SIG-M5 treated with dmso at 0.1 percent for 504 hours (cell line): ENCODE results near the gene ARHGEF39.
"Not testable (repeated sequence)": the region's sequence is repeated elsewhere in the genome, so short reads cannot be mapped to it uniquely, and the experiment has no call there.

ENCODE experiments used
- DNase-seq: peaks from one replicate; lab custom pipeline; 2025; ENCODE audit not compliant: unreplicated experiment; lab: John Stamatoyannopoulos, UW

ARHGEF39 gene

DNA sequence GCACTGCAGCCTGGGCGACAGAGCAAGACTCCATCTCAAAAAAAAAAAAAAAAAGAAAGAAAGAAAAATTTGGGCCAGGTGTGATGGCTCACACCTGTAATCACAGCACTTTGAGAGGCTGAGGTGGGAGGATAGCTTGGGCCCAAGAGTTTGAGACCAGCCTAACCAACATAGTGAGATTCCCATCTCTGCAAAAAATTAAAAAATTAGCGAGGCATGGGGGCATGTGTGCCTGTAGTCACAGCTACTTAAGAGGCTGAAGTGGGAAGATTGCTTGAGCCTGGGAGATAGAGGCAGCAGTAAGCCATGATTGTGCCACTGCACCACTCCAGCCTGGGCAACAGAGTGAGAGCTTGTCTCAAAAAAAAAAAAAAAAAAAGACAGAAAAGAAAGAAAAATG lies 11.4 kb downstream of the ARHGEF39 start:
- DNase-seq: no peak

- no peak for DNase-seq
These were observed 12.2 kb downstream of the ARHGEF39 start for GRCh38 chr9:35652829-35653209.

GRCh38 chr9:35651956-35652828 lies 12.8 kb downstream of the ARHGEF39 start:
- DNase-seq: peak; percentile 59

- DNase-seq: no peak
These were observed 14.4 kb downstream of the ARHGEF39 start, which contains the start of gene SIT1 for GRCh38 chr9:35650341-35651158. Gene SIT1 (minus strand): TSS chr9:35650931. CDS start chr9:35650853, 78 bp downstream.

- peak; percentile 78 for DNase-seq
These were observed 15.3 kb downstream of the ARHGEF39 start for GRCh38 chr9:35649431-35650340.

DNA sequence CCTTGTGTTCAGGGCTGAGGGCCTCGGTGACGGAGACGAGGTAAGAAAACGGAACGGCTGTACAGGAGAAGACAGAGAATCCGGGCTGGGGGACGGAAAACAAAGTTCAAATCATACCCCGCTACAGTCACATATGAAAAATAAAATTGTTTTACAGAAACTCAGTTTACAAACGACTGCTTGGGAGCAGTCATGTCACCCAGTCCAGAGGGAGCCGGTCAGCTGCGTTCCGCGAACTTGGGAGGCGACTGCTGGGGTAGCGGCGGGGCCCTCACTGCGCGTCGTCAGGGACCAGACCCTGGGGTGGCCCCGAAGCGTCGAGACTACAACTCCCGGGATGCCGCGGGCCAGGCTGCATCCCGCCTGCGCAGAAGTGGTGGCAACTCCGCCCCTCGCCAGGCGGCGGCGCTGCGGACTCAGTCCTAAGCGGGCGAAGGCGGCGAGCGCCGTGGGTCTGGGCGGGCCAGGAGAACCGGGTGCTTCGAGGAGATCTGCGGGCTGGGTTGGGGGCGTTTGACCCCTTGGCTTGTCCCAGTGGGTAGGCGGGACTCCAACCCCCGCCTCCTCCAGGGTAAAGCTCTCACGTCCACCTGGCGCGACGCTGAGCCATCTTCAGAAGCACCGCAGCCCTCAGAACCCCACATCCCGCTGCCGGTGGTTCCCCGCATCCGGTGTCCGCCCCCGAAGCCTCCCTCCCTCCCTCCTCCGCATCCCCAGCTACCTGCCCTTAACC lies 18.3 kb downstream of the ARHGEF39 start:
- peak; percentile 88 for DNase-seq

GRCh38 chr9:35646153-35646532 lies 18.9 kb downstream of the ARHGEF39 start:
- DNase-seq: peak; percentile 37

- not testable (repeated sequence) for DNase-seq
These were observed 19.3 kb downstream of the ARHGEF39 start for GRCh38 chr9:35645736-35646135.

- no peak for DNase-seq
These were observed 21.9 kb downstream of the ARHGEF39 start for GRCh38 chr9:35643046-35643445.

GRCh38 chr9:35641478-35641877 lies 23.5 kb downstream of the ARHGEF39 start:
- DNase-seq: not testable (repeated sequence)

DNA sequence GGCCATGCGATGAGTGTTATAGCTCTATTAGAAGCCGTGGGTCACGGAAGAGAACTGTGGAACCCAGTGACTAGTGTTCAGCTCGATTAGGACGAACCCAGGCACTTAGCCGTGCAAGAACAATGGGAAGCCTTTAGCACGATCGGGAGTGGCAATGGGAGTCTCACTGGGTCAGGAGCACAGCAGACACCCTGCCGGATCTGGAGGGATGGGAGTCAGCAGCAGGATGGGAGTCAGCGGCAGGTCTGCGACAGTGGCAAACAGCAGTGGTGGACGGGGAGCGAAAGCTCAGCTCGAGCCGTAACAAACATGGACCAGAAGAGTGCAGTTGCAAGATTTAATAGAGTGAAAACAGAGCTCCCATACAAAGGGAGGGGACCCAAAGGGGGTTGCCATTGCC lies 24.6 kb downstream of the ARHGEF39 start:
- not testable (repeated sequence) for DNase-seq

GRCh38 chr9:35639631-35640030 lies 25.4 kb downstream of the ARHGEF39 start:
- DNase-seq: no peak

GRCh38 chr9:35639225-35639624 lies 25.8 kb downstream of the ARHGEF39 start:
- not testable (repeated sequence) for DNase-seq

GRCh38 chr9:35638751-35639150 lies 26.2 kb downstream of the ARHGEF39 start:
- DNase-seq: not testable (repeated sequence)

DNA sequence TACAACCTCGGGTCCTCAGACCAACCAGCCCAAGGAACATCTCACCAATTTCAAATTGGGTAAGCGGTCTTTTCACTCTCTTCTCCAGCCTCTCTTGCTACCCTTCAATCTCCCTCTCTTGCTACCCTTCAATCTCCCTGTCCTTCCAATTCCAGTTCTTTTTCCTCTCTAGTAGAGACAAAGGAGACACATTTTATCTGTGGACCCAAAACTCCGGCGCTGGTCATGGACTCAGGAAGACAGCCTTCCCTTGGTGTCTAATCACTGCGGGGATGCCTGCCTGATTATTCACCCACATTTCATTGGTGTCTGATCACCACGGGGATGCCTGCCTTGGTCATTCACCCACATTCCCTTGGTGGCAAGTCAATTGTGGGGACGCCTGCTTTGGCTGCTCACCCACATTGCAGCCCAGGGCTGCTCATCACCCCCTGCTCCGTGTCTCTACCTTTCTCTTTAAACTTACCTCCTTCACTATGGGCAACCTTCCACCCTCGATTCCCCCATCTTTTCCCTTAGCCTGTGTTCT lies 27.5 kb downstream of the ARHGEF39 start:
- DNase-seq: not testable (repeated sequence)

- DNase-seq: not testable (repeated sequence)
These were observed 28.1 kb downstream of the ARHGEF39 start for GRCh38 chr9:35636877-35637246.

DNA sequence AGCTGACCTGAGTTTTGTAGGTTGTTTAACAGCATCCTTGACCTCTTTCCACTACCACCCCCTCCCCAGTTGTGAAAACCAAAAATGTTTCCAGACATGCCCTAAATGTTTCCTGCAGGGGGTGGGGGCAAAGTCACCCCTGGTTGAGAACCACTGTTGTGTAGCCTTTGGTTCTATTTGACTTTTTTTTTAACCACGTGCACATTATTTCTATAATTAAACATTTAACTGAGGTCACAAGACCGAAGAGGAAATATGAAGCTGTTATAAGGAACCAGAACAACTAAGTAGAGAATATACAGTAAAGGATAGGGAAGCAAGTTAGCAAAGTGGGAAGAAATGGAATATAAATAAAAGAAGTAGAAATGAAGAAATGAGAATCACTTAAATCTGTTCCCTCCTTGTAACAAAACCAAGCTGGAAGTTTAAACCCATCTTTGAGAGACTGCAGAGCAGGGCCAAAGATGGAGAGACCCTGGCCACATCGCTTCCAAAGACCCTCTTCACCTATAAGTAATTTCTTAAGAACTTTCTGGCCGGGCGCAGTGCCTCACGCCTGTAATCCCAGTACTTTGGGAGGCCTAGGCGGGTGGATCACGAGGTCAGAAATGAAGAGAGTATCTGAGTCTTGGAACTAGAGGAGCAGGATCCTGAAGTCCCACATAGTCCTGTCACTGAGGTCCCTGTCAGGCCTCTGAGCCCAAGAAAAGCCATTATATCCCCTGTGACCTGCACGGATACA lies 28.7 kb downstream of the ARHGEF39 start:
- DNase-seq: peak; percentile 31

- DNase-seq: no peak
These were observed 29.3 kb downstream of the ARHGEF39 start for GRCh38 chr9:35635730-35636129.

- DNase-seq: no peak
These were observed 35.4 kb downstream of the ARHGEF39 start for GRCh38 chr9:35629597-35629996.
